Spleen (tissue), 7 donors: ENCODE data around the gene SPR.

Experiments used
- CTCF ChIP-seq, 11 experiments: fragments of 200-600 bp in 7 of 11; fragments of 450-650 bp in 4 of 11; sonication (generic) in 4 of 11; IDR thresholded peaks in 8 of 11; conservative IDR thresholded peaks in 3 of 11; 1 replicate in 7 of 11; 2 replicates in 4 of 11; pipeline versions ENCODE4 v1.4.0 to v1.8.0; 2016 to 2021; ENCODE audit warnings: antibody characterized with exemption in 11 of 11, inconsistent platforms in 4 of 11, mild to moderate bottlenecking in 1 of 11
- POLR2A ChIP-seq, 3 donors: fragments of 450-650 bp; IDR thresholded peaks; one replicate each; pipeline ENCODE4 v1.5.1; 2017; ENCODE audit warnings: antibody characterized with exemption in 3 of 3, mild to moderate bottlenecking in 1 of 3
- POLR2AphosphoS5 ChIP-seq, 3 donors: sonication (generic); formaldehyde crosslinking; IDR thresholded peaks; one replicate each; pipeline ENCODE4 v1.5.1; 2017; ENCODE audit warnings: antibody characterized with exemption in 3 of 3
- donor health status: DM: no; HTN: no; CAD: no; lungs with moderate emphysema.
- donor health status: DM: no; HTN: no; CAD: no.
- donor health status: DM: no; HTN: no; CAD: no.

- TF ChIP-seq CTCF (IDR thresholded peaks at IDR 0.05 in 8 of 11, conservative IDR thresholded peaks at IDR 0.05 in 3 of 11) (no peak), POLR2AphosphoS5 (IDR thresholded peaks at IDR 0.05) (no peak), POLR2A (IDR thresholded peaks at IDR 0.05) (no peak)
Observed at GRCh38 chr2:72927619-72928550, 40.7 kb downstream of the SPR start.
